IPS-NIHi7 (cell line): ENCODE results near the gene TMED9.

Experiments used
- DNase-seq: peaks from one replicate; pipeline ENCODE4 v3.0.0; 2012; ENCODE audit warnings: mixed read lengths; ENCODE audit errors: extremely low spot score

TMED9 gene

GRCh38 chr5:177578316-177578715 is 13.7 kb upstream of the TMED9 start:
- no peak for DNase-seq

GRCh38 chr5:177588413-177588909 is 3.5 kb upstream of the TMED9 start:
- DNase-seq, result no peak

- DNase-seq, result no peak
Observed at GRCh38 chr5:177590406-177590805, 1.6 kb upstream of the TMED9 start.

GRCh38 chr5:177591690-177592009 is 353 bp upstream of the TMED9 start:
- no peak for DNase-seq

GRCh38 chr5:177592905-177593304 is 902 bp downstream of the TMED9 start:
- no peak for DNase-seq

- DNase-seq, result no peak
Observed at GRCh38 chr5:177593511-177593910, 1.5 kb downstream of the TMED9 start.

- no peak for DNase-seq
Observed at GRCh38 chr5:177594071-177594470, 2.1 kb downstream of the TMED9 start.

- DNase-seq, result no peak
Observed at GRCh38 chr5:177595026-177595585, 3.1 kb downstream of the TMED9 start.

- no peak for DNase-seq
Observed at GRCh38 chr5:177595991-177596774, 4.2 kb downstream of the TMED9 start.

GRCh38 chr5:177596775-177597238 is 4.8 kb downstream of the TMED9 start:
- no peak for DNase-seq

GRCh38 chr5:177598477-177598876 is 6.5 kb downstream of the TMED9 start:
- DNase-seq, result no peak

GRCh38 chr5:177599731-177600507 is 7.9 kb downstream of the TMED9 start, which contains the start of gene B4GALT7:
B4GALT7 (plus strand) TSS chr5:177600132; CDS start chr5:177600211, 79 bp downstream.
- peak; percentile 93 for DNase-seq

GRCh38 chr5:177600508-177601018 is 8.6 kb downstream of the TMED9 start:
- no peak for DNase-seq

- DNase-seq, result no peak
Observed at GRCh38 chr5:177601126-177601525, 9.1 kb downstream of the TMED9 start.

- no peak for DNase-seq
Observed at GRCh38 chr5:177601577-177602457, 9.8 kb downstream of the TMED9 start.

GRCh38 chr5:177602458-177602830 is 10.4 kb downstream of the TMED9 start:
- DNase-seq, result no peak

GRCh38 chr5:177603631-177604030 is 11.6 kb downstream of the TMED9 start:
- no peak for DNase-seq

GRCh38 chr5:177604116-177604521 is 12.1 kb downstream of the TMED9 start:
- no peak for DNase-seq

GRCh38 chr5:177604656-177605055 is 12.7 kb downstream of the TMED9 start:
- no peak for DNase-seq

- no peak for DNase-seq
Observed at GRCh38 chr5:177605078-177605477, 13.1 kb downstream of the TMED9 start.

GRCh38 chr5:177605667-177606066 is 13.7 kb downstream of the TMED9 start:
- no peak for DNase-seq
